Astrocyte (in vitro differentiated cells and primary cell): ENCODE data around the gene VKORC1. TPM values are rescaled to one million over a fixed set of nuclear protein-coding genes. Genes with fewer than 3 reads are reported as not detected.
"Not testable (repeated sequence)": the region's sequence is repeated elsewhere in the genome, so short reads cannot be mapped to it uniquely, and the experiment has no call there.

Experiments used
- DNase-seq: peaks from one replicate; pipeline ENCODE4 v3.0.0-alpha.2; 2010; ENCODE audit warnings: low read depth
- FAIRE-seq: peaks from 2 replicates; lab custom pipeline; 2011; peaks lifted over from hg19 to GRCh38; lab: Jason Lieb, UNC
- H2AFZ ChIP-seq: 2 replicates; pipeline ENCODE4 v1.6.0; 2012; ENCODE audit warnings: low read depth, low read length, inconsistent platforms
- H3K27ac ChIP-seq: 2 replicates; pipeline ENCODE4 v1.5.1; 2011; ENCODE audit warnings: low read depth, low read length, inconsistent platforms
- H3K27me3 ChIP-seq: 2 replicates; pipeline ENCODE4 v1.6.0; 2011; ENCODE audit warnings: low read length, inconsistent platforms; ENCODE audit not compliant: insufficient read depth
- H3K36me3 ChIP-seq: 2 replicates; pipeline ENCODE4 v1.5.1; 2011; ENCODE audit warnings: low read length, inconsistent platforms; ENCODE audit not compliant: insufficient read depth
- H3K4me1 ChIP-seq: 2 replicates; pipeline ENCODE4 v1.5.1; 2011; ENCODE audit warnings: low read length, inconsistent platforms; ENCODE audit not compliant: insufficient read depth
- H3K4me2 ChIP-seq: 2 replicates; pipeline ENCODE4 v1.6.0; 2012; ENCODE audit warnings: low read length, inconsistent platforms
- H3K4me3 ChIP-seq: 2 replicates; pipeline ENCODE4 v1.5.1; 2011; ENCODE audit warnings: low read depth, mild to moderate bottlenecking, low read length, inconsistent platforms; ENCODE audit not compliant: insufficient read depth
- H3K79me2 ChIP-seq: 2 replicates; pipeline ENCODE4 v1.6.0; 2012; ENCODE audit warnings: mild to moderate bottlenecking, low read length, inconsistent platforms; ENCODE audit not compliant: insufficient read depth
- H3K9ac ChIP-seq: 2 replicates; pipeline ENCODE4 v1.6.0; 2012; ENCODE audit warnings: mild to moderate bottlenecking, low read length, inconsistent platforms
- H3K9me3 ChIP-seq: 2 replicates; pipeline ENCODE4 v1.5.1; 2012; ENCODE audit warnings: low read depth, mild to moderate bottlenecking, low read length, inconsistent platforms; ENCODE audit not compliant: insufficient read depth
- H4K20me1 ChIP-seq: 2 replicates; pipeline ENCODE4 v1.6.0; 2012; ENCODE audit warnings: low read length, inconsistent platforms; ENCODE audit not compliant: insufficient read depth
- H3K27ac Mint-ChIP-seq: one replicate; pipeline ENCODE4 v1.8.0; 2021; ENCODE audit warnings: mild to moderate bottlenecking, mixed read lengths; ENCODE audit not compliant: unreplicated experiment
- H3K27me3 Mint-ChIP-seq: one replicate; pipeline ENCODE4 v1.8.0; 2021; ENCODE audit warnings: low read depth, mixed read lengths; ENCODE audit not compliant: unreplicated experiment
- H3K36me3 Mint-ChIP-seq: one replicate; pipeline ENCODE4 v1.8.0; 2021; ENCODE audit warnings: low read depth, mixed read lengths; ENCODE audit not compliant: unreplicated experiment
- H3K4me1 Mint-ChIP-seq: one replicate; pipeline ENCODE4 v1.8.0; 2021; ENCODE audit warnings: low read depth, mixed read lengths; ENCODE audit not compliant: unreplicated experiment
- H3K4me3 Mint-ChIP-seq: one replicate; pipeline ENCODE4 v1.8.0; 2021; ENCODE audit warnings: mild to moderate bottlenecking, moderate library complexity, mixed read lengths; ENCODE audit not compliant: unreplicated experiment
- H3K9me3 Mint-ChIP-seq: one replicate; pipeline ENCODE4 v1.8.0; 2021; ENCODE audit warnings: mild to moderate bottlenecking, mixed read lengths; ENCODE audit not compliant: unreplicated experiment
- CTCF ChIP-seq: IDR thresholded peaks from 2 replicates; pipeline ENCODE4 v1.5.1; 2011; ENCODE audit warnings: low read depth, mild to moderate bottlenecking, inconsistent platforms, low read length, moderate library complexity; ENCODE audit not compliant: insufficient read depth
- EZH2 ChIP-seq: IDR thresholded peaks from 2 replicates; pipeline ENCODE4 v1.6.1; 2012; ENCODE audit warnings: mild to moderate bottlenecking, low read length, inconsistent platforms; ENCODE audit not compliant: insufficient read depth
- total RNA-seq: library from RNA; stranded (reverse); gene quantifications from 2 replicates; pipeline ENCODE4 v1.2.1, GENCODE V29; 2021

The VKORC1 gene
- total RNA-seq, 1 donor from 2014 or later = 133 TPM

DNA sequence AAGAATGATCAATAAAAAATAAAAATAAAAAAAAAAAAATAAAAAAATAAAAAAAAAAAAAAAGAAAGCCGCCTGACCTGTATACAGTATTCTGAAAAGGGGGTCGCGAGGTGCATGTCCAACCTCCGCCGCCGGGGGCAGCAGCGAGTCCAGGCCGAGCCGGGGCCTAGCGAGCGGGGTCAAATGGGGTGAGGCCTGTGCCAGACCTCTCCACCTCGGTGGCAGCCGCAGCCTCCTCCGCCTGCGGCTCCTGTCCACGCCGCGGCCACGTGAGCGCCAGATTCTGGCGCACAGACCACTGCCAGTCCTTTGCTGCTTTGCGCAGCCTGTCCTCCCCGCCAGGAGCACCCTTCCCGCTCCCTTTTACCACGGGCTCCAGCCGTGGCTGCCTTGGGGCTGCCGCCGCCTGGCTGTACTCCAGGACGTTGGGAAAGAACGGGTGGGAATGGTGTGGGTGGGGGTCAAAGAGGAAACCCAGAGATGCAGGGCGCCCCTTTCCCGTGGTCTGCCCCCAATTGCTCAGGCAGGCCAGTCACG is 11.1 kb upstream of the VKORC1 start:
- Mint-ChIP-seq H3K4me3 (no peak overlapping the region), H3K9me3 (no peaks in the 10 kb centered on the region), H3K36me3 (peaks cover 9% of the 10 kb centered on the region), H3K27me3 (no peaks in the 10 kb centered on the region), H3K27ac (no peak overlapping the region), H3K4me1 (peaks cover 5% of the 10 kb centered on the region)
- Histone ChIP-seq H3K27ac (no peak overlapping the region), H4K20me1 (no peaks in the 10 kb centered on the region), H3K9me3 (no peaks in the 10 kb centered on the region), H3K79me2 (peaks cover 20% of the 10 kb centered on the region), H3K4me3 (no peak overlapping the region), H3K9ac (no peak overlapping the region), H3K4me2 (peak overlapping the region; percentile 33), H3K27me3 (no peaks in the 10 kb centered on the region), H3K4me1 (peaks cover 9% of the 10 kb centered on the region), H2AFZ (peak overlapping the region; percentile 86), H3K36me3 (no peaks in the 10 kb centered on the region)
- FAIRE-seq (no peak), DNase-seq (no peak)
- TF ChIP-seq CTCF = peak; percentile 36
- no peak for TF ChIP-seq EZH2

- not testable (repeated sequence) for H3K79me2 ChIP-seq, H3K27ac Mint-ChIP-seq, H3K4me3 ChIP-seq, H2AFZ ChIP-seq, H3K27me3 ChIP-seq, H3K27me3 Mint-ChIP-seq, H3K4me3 Mint-ChIP-seq, H3K9me3 Mint-ChIP-seq, DNase-seq, FAIRE-seq, H3K4me1 ChIP-seq, H3K36me3 Mint-ChIP-seq, H3K4me2 ChIP-seq, H3K36me3 ChIP-seq, H3K4me1 Mint-ChIP-seq, H4K20me1 ChIP-seq, H3K9ac ChIP-seq, H3K27ac ChIP-seq, H3K9me3 ChIP-seq
Observed at GRCh38 chr16:31100876-31101641, 6.5 kb upstream of the VKORC1 start.

DNA sequence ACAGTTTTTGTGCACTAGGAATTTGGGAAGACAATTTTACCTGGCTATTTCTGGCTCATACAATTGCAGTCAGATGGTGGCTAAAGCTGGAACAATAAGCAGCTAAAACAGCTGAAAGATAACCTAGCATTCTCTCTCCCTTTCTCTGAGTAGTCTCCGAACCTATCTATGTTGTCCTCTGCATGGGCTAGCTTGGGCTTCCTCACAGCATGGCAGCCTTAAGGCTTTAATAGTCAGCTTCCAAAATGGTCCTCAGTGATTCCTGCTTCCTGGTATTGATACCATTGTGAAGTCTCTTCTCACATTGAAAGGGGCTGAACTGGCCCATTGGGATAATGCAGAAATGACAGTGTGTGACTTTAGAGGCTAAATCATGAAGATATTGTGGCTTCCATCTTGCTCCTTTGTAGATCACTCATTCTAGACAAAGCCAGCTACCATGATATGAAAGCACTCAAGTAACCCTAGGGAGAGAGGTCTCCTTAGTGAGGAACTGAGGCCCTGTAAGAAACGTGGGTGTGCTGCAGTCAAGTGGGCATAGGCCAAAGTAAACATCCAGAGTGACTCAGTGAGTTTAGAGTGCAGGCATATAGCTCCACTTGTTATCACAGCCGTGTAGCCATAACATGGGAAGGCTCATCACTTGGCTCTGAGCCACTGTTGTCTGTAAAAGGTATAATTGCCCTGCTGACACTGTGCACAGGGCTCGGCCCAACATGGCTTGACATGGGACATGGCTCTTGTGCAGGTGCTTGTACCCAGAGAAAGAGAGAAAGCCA is 5.5 kb upstream of the VKORC1 start:
- Mint-ChIP-seq H3K27me3 (no peaks in the 10 kb centered on the region), H3K4me1 (peaks cover 3% of the 10 kb centered on the region), H3K36me3 (no peaks in the 10 kb centered on the region), H3K4me3 (no peak overlapping the region), H3K9me3 (peaks cover 8% of the 10 kb centered on the region), H3K27ac (no peak overlapping the region)
- H4K20me1 ChIP-seq = no peaks in the 10 kb centered on the region
- peak overlapping the region; percentile 0 for H3K4me2 ChIP-seq
- H2AFZ ChIP-seq = no peak overlapping the region
- FAIRE-seq (no peak), DNase-seq (peak; percentile 44)
- no peak for TF ChIP-seq EZH2
- no peak for TF ChIP-seq CTCF
- H3K9me3 ChIP-seq = no peaks in the 10 kb centered on the region
- no peaks in the 10 kb centered on the region for H3K27me3 ChIP-seq
- H3K36me3 ChIP-seq = no peaks in the 10 kb centered on the region
- no peak overlapping the region for H3K9ac ChIP-seq
- no peak overlapping the region for H3K27ac ChIP-seq
- H3K4me1 ChIP-seq = peaks cover 5% of the 10 kb centered on the region
- H3K4me3 ChIP-seq = no peak overlapping the region
- H3K79me2 ChIP-seq = no peaks in the 10 kb centered on the region
